Left lobe of liver (tissue), 2 donors: ENCODE measurements around the gene EFNA5. TPM values are rescaled to one million over a fixed set of nuclear protein-coding genes. Genes with fewer than 3 reads are reported as not detected.
"Not testable (repeated sequence)": the region's sequence is repeated elsewhere in the genome, so short reads cannot be mapped to it uniquely, and the experiment has no call there.

Experiments
- ATAC-seq: fragments of 200-7000 bp; cut with Tn5 transposase; one replicate; pipeline ENCODE4 v1.9.1; 2020; ENCODE audit warnings: mild to moderate bottlenecking, moderate library complexity
- DNase-seq: peaks from one replicate; pipeline ENCODE4 v3.0.0-alpha.2; 2020; ENCODE audit warnings: low spot score
- total RNA-seq: library from RNA; stranded (reverse); gene quantifications from one replicate; pipeline ENCODE4 v1.2.1, GENCODE V29; 2021
- donor health status: DM: no; HTN: no; CAD: no; lungs with moderate emphysema.
- donor health status: DM: no; HTN: yes; CAD: no.

EFNA5 gene
- total RNA-seq, 1 donor from 2014 or later, result 0.60 TPM

GRCh38 chr5:107444300-107444699 lies 226.4 kb downstream of the EFNA5 start:
- no peak for ATAC-seq
- no peak for DNase-seq

GRCh38 chr5:107443897-107444296 lies 226.8 kb downstream of the EFNA5 start:
- no peak for DNase-seq
- no peak for ATAC-seq

GRCh38 chr5:107442452-107442851 lies 228.3 kb downstream of the EFNA5 start:
- DNase-seq (no peak), ATAC-seq (no peak)

GRCh38 chr5:107439832-107440231 lies 230.9 kb downstream of the EFNA5 start:
- ATAC-seq (no peak), DNase-seq (no peak)

GRCh38 chr5:107437986-107438510 lies 232.7 kb downstream of the EFNA5 start:
- DNase-seq (no peak), ATAC-seq (no peak)

- DNase-seq, result no peak
- no peak for ATAC-seq
These were observed 233.6 kb downstream of the EFNA5 start for GRCh38 chr5:107437154-107437553.

GRCh38 chr5:107436201-107436600 lies 234.5 kb downstream of the EFNA5 start:
- ATAC-seq (no peak), DNase-seq (no peak)

GRCh38 chr5:107435061-107435460 lies 235.7 kb downstream of the EFNA5 start:
- ATAC-seq (no peak), DNase-seq (no peak)

GRCh38 chr5:107433646-107434045 lies 237.1 kb downstream of the EFNA5 start:
- not testable (repeated sequence) for DNase-seq, ATAC-seq

GRCh38 chr5:107431998-107432397 lies 238.7 kb downstream of the EFNA5 start:
- ATAC-seq (no peak), DNase-seq (no peak)

- no peak for DNase-seq
- no peak for ATAC-seq
These were observed 239.2 kb downstream of the EFNA5 start for GRCh38 chr5:107431536-107431935.

GRCh38 chr5:107430071-107430625 lies 240.6 kb downstream of the EFNA5 start:
- DNase-seq (no peak), ATAC-seq (no peak)

- no peak for ATAC-seq
- no peak for DNase-seq
These were observed 242.4 kb downstream of the EFNA5 start for GRCh38 chr5:107428303-107428813.

GRCh38 chr5:107426872-107427271 lies 243.9 kb downstream of the EFNA5 start:
- DNase-seq, result no peak
- no peak for ATAC-seq

GRCh38 chr5:107426209-107426608 lies 244.5 kb downstream of the EFNA5 start:
- DNase-seq (no peak), ATAC-seq (no peak)

- ATAC-seq (no peak), DNase-seq (no peak)
These were observed 245.2 kb downstream of the EFNA5 start for GRCh38 chr5:107425541-107426031.

- DNase-seq (no peak), ATAC-seq (no peak)
These were observed 246.2 kb downstream of the EFNA5 start for GRCh38 chr5:107424491-107424890.

- ATAC-seq, result no peak
- no peak for DNase-seq
These were observed 248.2 kb downstream of the EFNA5 start for GRCh38 chr5:107422494-107422893.

- DNase-seq (no peak), ATAC-seq (no peak)
These were observed 251.2 kb downstream of the EFNA5 start for GRCh38 chr5:107419498-107419897.

- ATAC-seq (no peak), DNase-seq (no peak)
These were observed 251.8 kb downstream of the EFNA5 start for GRCh38 chr5:107418902-107419301.

- DNase-seq (no peak), ATAC-seq (no peak)
These were observed 252.7 kb downstream of the EFNA5 start for GRCh38 chr5:107418071-107418470.

- DNase-seq, result no peak
These were observed 255.0 kb downstream of the EFNA5 start for GRCh38 chr5:107415762-107416161.

GRCh38 chr5:107414802-107415201 lies 255.9 kb downstream of the EFNA5 start:
- ATAC-seq (no peak), DNase-seq (no peak)

More at GRCh38 chr5:107415762-107416161, 255.0 kb downstream of the EFNA5 start:
- no peak for ATAC-seq
